Neural cell (in vitro differentiated cells): ENCODE measurements around the gene SPACA4. TPM values are rescaled to one million over a fixed set of nuclear protein-coding genes. Genes with fewer than 3 reads are reported as not detected.

Experiments
- H2AFZ ChIP-seq: fragments of 200-600, 300-800 bp; sonication (generic), shearing (Covaris generic); 2 replicates; pipeline ENCODE4 v1.6.0; 2014; ENCODE audit warnings: low read depth, mild to moderate bottlenecking, antibody characterized with exemption, low read length, moderate library complexity
- H3F3A ChIP-seq: fragments of 200-600 bp; shearing (Covaris generic); 2 replicates; pipeline ENCODE4 v1.6.1; 2016; ENCODE audit warnings: mild to moderate bottlenecking, moderate library complexity, mixed read lengths, antibody characterized with exemption, low read length; ENCODE audit not compliant: insufficient read depth, poor library complexity, severe bottlenecking
- H3K27ac ChIP-seq: fragments of 200-600, 300-800 bp; sonication (generic), shearing (Covaris generic); 2 replicates; pipeline ENCODE4 v1.5.1; 2014; ENCODE audit warnings: mild to moderate bottlenecking, low read length, moderate library complexity
- H3K27me3 ChIP-seq: fragments of 300-800, 200-600 bp; sonication (generic), shearing (Covaris generic); 2 replicates; pipeline ENCODE4 v1.6.0; 2014; ENCODE audit warnings: mild to moderate bottlenecking, low read depth, low read length, moderate library complexity; ENCODE audit not compliant: insufficient read depth
- H3K36me3 ChIP-seq: fragments of 300-800, 200-600 bp; sonication (generic), shearing (Covaris generic); 2 replicates; pipeline ENCODE4 v1.5.1; 2014; ENCODE audit warnings: mild to moderate bottlenecking, antibody characterized with exemption, low read length, moderate library complexity; ENCODE audit not compliant: insufficient read depth
- H3K4me2 ChIP-seq: fragments of 300-800, 200-600 bp; sonication (generic), shearing (Covaris generic); 2 replicates; pipeline ENCODE4 v1.6.0; 2014; ENCODE audit warnings: mild to moderate bottlenecking, low read length
- H3K4me3 ChIP-seq: fragments of 300-800, 200-600 bp; sonication (generic), shearing (Covaris generic); 2 replicates; pipeline ENCODE4 v1.5.1; 2014; ENCODE audit warnings: mild to moderate bottlenecking, low read length, moderate library complexity
- H3K79me2 ChIP-seq: fragments of 200-600 bp; shearing (Covaris generic); replicated peaks from 2 replicates; pipeline ENCODE4 v1.6.0; 2014; ENCODE audit warnings: mild to moderate bottlenecking, low read length, moderate library complexity; ENCODE audit not compliant: insufficient read depth
- H3K9ac ChIP-seq: fragments of 300-800, 200-600 bp; sonication (generic), shearing (Covaris generic); 2 replicates; pipeline ENCODE4 v1.6.1; 2016; ENCODE audit warnings: mild to moderate bottlenecking, low read length, mixed read lengths
- H3K9me2 ChIP-seq: fragments of 200-600 bp; shearing (Covaris generic); 2 replicates; pipeline ENCODE4 v1.6.1; 2016; ENCODE audit warnings: mild to moderate bottlenecking, low read length, mixed read lengths; ENCODE audit not compliant: insufficient read depth
- H3K9me3 ChIP-seq: fragments of 200-600, 300-800 bp; sonication (generic), shearing (Covaris generic); 2 replicates; pipeline ENCODE4 v1.6.1; 2016; ENCODE audit warnings: mild to moderate bottlenecking, mixed run types, low read length, moderate library complexity, mixed read lengths
- H4K20me1 ChIP-seq: fragments of 200-600 bp; shearing (Covaris generic); 2 replicates; pipeline ENCODE4 v1.6.1; 2016; ENCODE audit warnings: mild to moderate bottlenecking, mixed run types; ENCODE audit not compliant: insufficient read depth
- EP300 ChIP-seq: fragments of 450-650 bp; conservative IDR thresholded peaks from 2 replicates; pipeline ENCODE4 v1.6.1; 2014; ENCODE audit warnings: antibody characterized with exemption, mild to moderate bottlenecking, moderate library complexity; ENCODE audit not compliant: poor library complexity, severe bottlenecking
- EZH2 ChIP-seq: fragments of 200-600, 300-800 bp; shearing (Covaris generic), sonication (generic); IDR thresholded peaks from 2 replicates; pipeline ENCODE4 v1.6.1; 2014; ENCODE audit warnings: antibody characterized with exemption, low read length, borderline replicate concordance, mild to moderate bottlenecking; ENCODE audit not compliant: insufficient read depth, poor library complexity, severe bottlenecking
- MXI1 ChIP-seq: fragments of 450-650 bp; conservative IDR thresholded peaks from 2 replicates; pipeline ENCODE4 v1.6.1; 2014; ENCODE audit warnings: antibody characterized with exemption, mild to moderate bottlenecking; ENCODE audit not compliant: poor library complexity, severe bottlenecking
- POLR2AphosphoS5 ChIP-seq: IDR thresholded peaks from 2 replicates; pipeline ENCODE4 v1.6.1; 2012
- RAD21 ChIP-seq: fragments of 450-650 bp; conservative IDR thresholded peaks from 2 replicates; pipeline ENCODE4 v1.6.1; 2014; ENCODE audit warnings: antibody characterized with exemption, mild to moderate bottlenecking, moderate library complexity
- SMC3 ChIP-seq: fragments of 450-650 bp; conservative IDR thresholded peaks from 2 replicates; pipeline ENCODE4 v1.6.1; 2014; ENCODE audit warnings: antibody characterized with exemption, mild to moderate bottlenecking, moderate library complexity; ENCODE audit not compliant: poor library complexity
- TAF1 ChIP-seq: IDR thresholded peaks from 2 replicates; pipeline ENCODE4 v1.6.1; 2012; ENCODE audit warnings: low read depth
- polyA plus RNA-seq: library from polyadenylated mRNA; depleted of rRNA; stranded (reverse); fragments of >200 nt; gene quantifications from 2 replicates; pipeline ENCODE4 v1.2.3, GENCODE V29; 2014
- TF ChIP-seq, protein P1 (sequence below): IDR thresholded peaks from 2 replicates; pipeline ENCODE4 v1.6.1; 2012; ENCODE audit warnings: borderline replicate concordance
- TF ChIP-seq, protein P2 (sequence below): fragments of 450-650 bp; IDR thresholded peaks from 2 replicates; pipeline ENCODE4 v1.5.1; 2014; ENCODE audit warnings: antibody characterized with exemption, mild to moderate bottlenecking, moderate library complexity; ENCODE audit not compliant: poor library complexity, severe bottlenecking

The SPACA4 gene
- polyA plus RNA-seq, 1 donor from 2014 or later = not detected

DNA sequence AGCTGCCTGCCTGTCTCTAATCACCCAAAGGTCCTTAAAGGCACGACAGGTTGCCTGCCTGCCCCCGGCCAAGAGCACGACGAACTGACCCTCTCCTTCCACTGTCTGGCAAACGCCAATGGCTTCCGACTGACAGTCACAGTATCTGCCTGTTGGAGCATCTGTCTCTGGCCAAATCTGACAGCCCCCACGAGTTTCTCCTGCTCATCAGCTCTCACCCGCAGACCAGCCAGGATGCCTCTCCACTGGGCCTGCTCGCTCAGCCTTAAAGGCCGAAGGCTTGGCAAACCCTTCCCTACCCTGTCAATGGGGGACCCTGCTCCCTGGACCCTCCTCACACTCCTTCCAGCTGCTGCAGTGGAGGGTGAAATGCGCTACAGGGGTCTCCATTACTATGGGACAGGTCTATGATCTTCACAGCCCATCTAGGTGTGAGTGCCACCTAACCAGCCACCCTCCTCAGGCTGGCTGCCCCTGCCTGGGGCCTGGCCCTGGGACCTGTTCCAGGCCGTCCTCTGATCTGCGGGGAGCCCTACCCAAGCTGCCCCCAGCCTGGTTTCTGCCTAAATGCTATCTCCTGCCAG is 7.4 kb downstream of the SPACA4 start:
- Histone ChIP-seq H3K9me3 (no peaks in the 10 kb centered on the region), H3K4me3 (no peak overlapping the region), H3K27me3 (no peaks in the 10 kb centered on the region), H3K79me2 (peaks cover 24% of the 10 kb centered on the region), H4K20me1 (peaks cover 4% of the 10 kb centered on the region), H3F3A (no peaks in the 10 kb centered on the region), H3K9ac (no peak overlapping the region), H2AFZ (no peak overlapping the region), H3K36me3 (peaks cover 3% of the 10 kb centered on the region), H3K27ac (no peak overlapping the region), H3K4me2 (no peak overlapping the region), H3K9me2 (no peaks in the 10 kb centered on the region)
- TF ChIP-seq SMC3 = no peak
- no peak for TF ChIP-seq EP300
- TF ChIP-seq MXI1 = no peak
- TF ChIP-seq, protein P1, sequence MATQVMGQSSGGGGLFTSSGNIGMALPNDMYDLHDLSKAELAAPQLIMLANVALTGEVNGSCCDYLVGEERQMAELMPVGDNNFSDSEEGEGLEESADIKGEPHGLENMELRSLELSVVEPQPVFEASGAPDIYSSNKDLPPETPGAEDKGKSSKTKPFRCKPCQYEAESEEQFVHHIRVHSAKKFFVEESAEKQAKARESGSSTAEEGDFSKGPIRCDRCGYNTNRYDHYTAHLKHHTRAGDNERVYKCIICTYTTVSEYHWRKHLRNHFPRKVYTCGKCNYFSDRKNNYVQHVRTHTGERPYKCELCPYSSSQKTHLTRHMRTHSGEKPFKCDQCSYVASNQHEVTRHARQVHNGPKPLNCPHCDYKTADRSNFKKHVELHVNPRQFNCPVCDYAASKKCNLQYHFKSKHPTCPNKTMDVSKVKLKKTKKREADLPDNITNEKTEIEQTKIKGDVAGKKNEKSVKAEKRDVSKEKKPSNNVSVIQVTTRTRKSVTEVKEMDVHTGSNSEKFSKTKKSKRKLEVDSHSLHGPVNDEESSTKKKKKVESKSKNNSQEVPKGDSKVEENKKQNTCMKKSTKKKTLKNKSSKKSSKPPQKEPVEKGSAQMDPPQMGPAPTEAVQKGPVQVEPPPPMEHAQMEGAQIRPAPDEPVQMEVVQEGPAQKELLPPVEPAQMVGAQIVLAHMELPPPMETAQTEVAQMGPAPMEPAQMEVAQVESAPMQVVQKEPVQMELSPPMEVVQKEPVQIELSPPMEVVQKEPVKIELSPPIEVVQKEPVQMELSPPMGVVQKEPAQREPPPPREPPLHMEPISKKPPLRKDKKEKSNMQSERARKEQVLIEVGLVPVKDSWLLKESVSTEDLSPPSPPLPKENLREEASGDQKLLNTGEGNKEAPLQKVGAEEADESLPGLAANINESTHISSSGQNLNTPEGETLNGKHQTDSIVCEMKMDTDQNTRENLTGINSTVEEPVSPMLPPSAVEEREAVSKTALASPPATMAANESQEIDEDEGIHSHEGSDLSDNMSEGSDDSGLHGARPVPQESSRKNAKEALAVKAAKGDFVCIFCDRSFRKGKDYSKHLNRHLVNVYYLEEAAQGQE = no peak
- no peak for TF ChIP-seq RAD21
- TF ChIP-seq, protein P2, sequence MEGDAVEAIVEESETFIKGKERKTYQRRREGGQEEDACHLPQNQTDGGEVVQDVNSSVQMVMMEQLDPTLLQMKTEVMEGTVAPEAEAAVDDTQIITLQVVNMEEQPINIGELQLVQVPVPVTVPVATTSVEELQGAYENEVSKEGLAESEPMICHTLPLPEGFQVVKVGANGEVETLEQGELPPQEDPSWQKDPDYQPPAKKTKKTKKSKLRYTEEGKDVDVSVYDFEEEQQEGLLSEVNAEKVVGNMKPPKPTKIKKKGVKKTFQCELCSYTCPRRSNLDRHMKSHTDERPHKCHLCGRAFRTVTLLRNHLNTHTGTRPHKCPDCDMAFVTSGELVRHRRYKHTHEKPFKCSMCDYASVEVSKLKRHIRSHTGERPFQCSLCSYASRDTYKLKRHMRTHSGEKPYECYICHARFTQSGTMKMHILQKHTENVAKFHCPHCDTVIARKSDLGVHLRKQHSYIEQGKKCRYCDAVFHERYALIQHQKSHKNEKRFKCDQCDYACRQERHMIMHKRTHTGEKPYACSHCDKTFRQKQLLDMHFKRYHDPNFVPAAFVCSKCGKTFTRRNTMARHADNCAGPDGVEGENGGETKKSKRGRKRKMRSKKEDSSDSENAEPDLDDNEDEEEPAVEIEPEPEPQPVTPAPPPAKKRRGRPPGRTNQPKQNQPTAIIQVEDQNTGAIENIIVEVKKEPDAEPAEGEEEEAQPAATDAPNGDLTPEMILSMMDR = no peak
- no peak for TF ChIP-seq TAF1
- no peak for TF ChIP-seq POLR2AphosphoS5
- no peak for TF ChIP-seq EZH2

DNA sequence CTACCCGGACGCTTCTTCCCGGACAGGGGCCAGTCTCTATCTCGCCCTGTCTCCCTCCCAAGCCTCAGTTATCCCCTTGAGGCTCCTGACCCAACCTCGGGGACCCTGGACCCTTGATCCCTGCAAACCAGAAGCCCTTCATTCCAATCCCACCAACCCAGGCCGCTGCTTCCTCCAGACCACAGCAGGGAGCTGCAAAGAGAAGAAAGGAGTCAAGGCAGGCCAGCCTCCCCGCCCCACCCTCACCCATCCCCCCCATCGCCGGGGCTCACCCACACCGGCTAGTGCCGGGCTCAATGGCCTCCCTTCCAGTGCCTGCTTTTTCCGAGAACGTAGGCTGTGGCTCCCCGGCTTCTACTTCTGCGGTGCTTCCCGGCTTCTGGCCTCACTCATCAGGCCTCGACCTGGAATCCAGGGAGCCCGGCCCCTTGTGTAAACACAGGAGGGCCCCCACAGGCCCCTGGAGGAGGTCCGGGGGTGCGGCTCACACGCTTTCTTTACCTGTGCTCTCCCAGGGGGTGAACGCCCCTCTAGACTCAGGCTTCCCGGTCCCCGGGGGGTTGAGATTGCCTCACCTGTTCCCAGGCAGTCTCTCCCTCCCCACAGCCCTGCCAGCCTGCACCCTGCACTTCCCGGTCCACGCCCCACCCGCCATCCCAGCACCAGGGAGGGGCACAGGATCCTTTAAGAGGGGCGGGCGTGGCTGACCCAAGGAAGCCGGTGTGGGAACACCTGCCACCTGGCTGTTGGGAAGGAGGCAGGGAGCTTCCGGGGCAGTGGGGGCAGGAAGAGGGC is 8.1 kb downstream of the SPACA4 start, which contains the start of gene FAM83E:
Gene FAM83E, minus strand, starts transcription at position 641 of the 795 bp plus-strand sequence. CDS start 1,704 bp downstream, outside the sequence.
- H3F3A ChIP-seq = no peaks in the 10 kb centered on the region
- no peaks in the 10 kb centered on the region for H3K9me3 ChIP-seq
- H3K27ac ChIP-seq = no peak within 1 kb of the TSS
- no peaks in the 10 kb centered on the region for H3K27me3 ChIP-seq
- H3K79me2 ChIP-seq = peaks cover 24% of the 10 kb centered on the region
- H3K4me3 ChIP-seq = no peak within 1 kb of the TSS
- no peak within 1 kb of the TSS for H3K4me2 ChIP-seq
- H3K36me3 ChIP-seq = peaks cover 3% of the 10 kb centered on the region
- peaks cover 4% of the 10 kb centered on the region for H4K20me1 ChIP-seq
- no peaks in the 10 kb centered on the region for H3K9me2 ChIP-seq
- no peak within 1 kb of the TSS for H2AFZ ChIP-seq
- TF ChIP-seq TAF1 (no peak), RAD21 (no peak)
- H3K9ac ChIP-seq = no peak within 1 kb of the TSS
